ACHN (cell line): ENCODE measurements around the gene CDC42BPA.

Experiments
- DNase-seq: peaks from one replicate; pipeline ENCODE4 v3.0.0-alpha.2; 2015
- in situ Hi-C: cut with HindIII; loops from 2 replicates; pipeline ENCODE4 v1.10.0; 2017; ENCODE audit warnings: low sequenced_read_pairs, low pct_ligation_motif_present, low pct_unique_long_range_greater_than_20kb

CDC42BPA gene

GRCh38 chr1:227314014-227314848, 4.1 kb downstream of the CDC42BPA start:
- in situ Hi-C loops = no loop called here
- no peak for DNase-seq

GRCh38 chr1:227312361-227313025, 5.8 kb downstream of the CDC42BPA start:
- DNase-seq = no peak
- in situ Hi-C loops = no loop called here

GRCh38 chr1:227311389-227312001, 6.8 kb downstream of the CDC42BPA start:
- no peak for DNase-seq
- in situ Hi-C loops = no loop called here

- DNase-seq = no peak
- in situ Hi-C loops = no loop called here
Observed at GRCh38 chr1:227308367-227309336, 9.6 kb downstream of the CDC42BPA start.

- in situ Hi-C loops = no loop called here
- DNase-seq = no peak
Observed at GRCh38 chr1:227306689-227307088, 11.6 kb downstream of the CDC42BPA start.

- DNase-seq = no peak
- in situ Hi-C loops = no loop called here
Observed at GRCh38 chr1:227305894-227306626, 12.2 kb downstream of the CDC42BPA start.

GRCh38 chr1:227304665-227305064, 13.6 kb downstream of the CDC42BPA start:
- no peak for DNase-seq
- in situ Hi-C loops = no loop called here

- no peak for DNase-seq
- in situ Hi-C loops = no loop called here
Observed at GRCh38 chr1:227303662-227304061, 14.6 kb downstream of the CDC42BPA start.

GRCh38 chr1:227300682-227301081, 17.6 kb downstream of the CDC42BPA start:
- in situ Hi-C loops = no loop called here
- no peak for DNase-seq

- in situ Hi-C loops = no loop called here
- no peak for DNase-seq
Observed at GRCh38 chr1:227299688-227300087, 18.6 kb downstream of the CDC42BPA start.

GRCh38 chr1:227299241-227299627, 19.1 kb downstream of the CDC42BPA start:
- in situ Hi-C loops = no loop called here
- DNase-seq = peak; percentile 60

- DNase-seq = peak; percentile 26
- in situ Hi-C loops = no loop called here
Observed at GRCh38 chr1:227298512-227299240, 19.6 kb downstream of the CDC42BPA start.

GRCh38 chr1:227297073-227297793, 21.1 kb downstream of the CDC42BPA start:
- no peak for DNase-seq
- in situ Hi-C loops = no loop called here

GRCh38 chr1:227295609-227296008, 22.7 kb downstream of the CDC42BPA start:
- in situ Hi-C loops = no loop called here
- DNase-seq = no peak

GRCh38 chr1:227285745-227286144, 32.5 kb downstream of the CDC42BPA start:
- in situ Hi-C loops = no loop called here
- no peak for DNase-seq

GRCh38 chr1:227281371-227281770, 36.9 kb downstream of the CDC42BPA start:
- DNase-seq = no peak
- in situ Hi-C loops = no loop called here

- in situ Hi-C loops = no loop called here
- DNase-seq = no peak
Observed at GRCh38 chr1:227280836-227281235, 37.5 kb downstream of the CDC42BPA start.
